Gastrocnemius medialis (tissue), 4 donors: ENCODE data around the gene PRKG1. TPM values are rescaled to one million over a fixed set of nuclear protein-coding genes. Genes with fewer than 3 reads are reported as not detected.
A peak's percentile ranks its signal among the peaks of the same experiment; 100 is the strongest.
"Not testable (repeated sequence)": the region's sequence is repeated elsewhere in the genome, so short reads cannot be mapped to it uniquely, and the experiment has no call there.

ENCODE experiments used
- ATAC-seq, 2 donors: fragments of 150-250 bp; one replicate each; pipeline ENCODE4 v1.9.1; 2016
- DNase-seq, 2 donors: peaks; one replicate each; pipeline ENCODE4 v3.0.0-alpha.2; 2019
- H3K27ac ChIP-seq, 4 donors: fragments of 200-600 bp; sonication (generic); 1 replicate in 1 of 4; 2 replicates in 3 of 4; pipeline ENCODE4 v1.5.1; 2016 to 2018; ENCODE audit warnings: mild to moderate bottlenecking in 2 of 4, moderate library complexity in 1 of 4
- H3K27me3 ChIP-seq, 3 donors: fragments of 200-600 bp; sonication (generic) in 2 of 3; 1 replicate in 1 of 3; 2 replicates in 2 of 3; pipeline versions ENCODE4 v1.5.1 to v1.6.0; 2016 to 2019; ENCODE audit warnings: mild to moderate bottlenecking in 1 of 3, moderate library complexity in 1 of 3
- H3K36me3 ChIP-seq, 2 donors: fragments of 200-600 bp; sonication (generic) in 1 of 2; one replicate each; pipeline ENCODE4 v1.5.1; 2017 to 2018
- H3K4me1 ChIP-seq, 2 donors: fragments of 200-600 bp; sonication (generic) in 1 of 2; one replicate each; pipeline ENCODE4 v1.5.1; 2016 to 2017; ENCODE audit warnings: mild to moderate bottlenecking in 2 of 2
- H3K4me3 ChIP-seq, 4 donors: fragments of 200-600 bp; sonication (generic) in 3 of 4; 1 replicate in 1 of 4; 2 replicates in 3 of 4; pipeline ENCODE4 v1.5.1; 2016 to 2019; ENCODE audit warnings: mild to moderate bottlenecking in 2 of 4
- H3K9me3 ChIP-seq, 3 donors: fragments of 200-600 bp; sonication (generic) in 2 of 3; 1 replicate in 1 of 3; 2 replicates in 2 of 3; pipeline ENCODE4 v1.5.1; 2016 to 2019
- CTCF ChIP-seq, 5 experiments: fragments of 450-650 bp in 3 of 5; fragments of 200-600 bp in 2 of 5; sonication (generic) in 2 of 5; IDR thresholded peaks in 4 of 5; conservative IDR thresholded peaks in 1 of 5; 1 replicate in 4 of 5; 2 replicates in 1 of 5; pipeline ENCODE4 v1.5.1; 2016 to 2019; ENCODE audit warnings: antibody characterized with exemption in 5 of 5, mild to moderate bottlenecking in 3 of 5, moderate library complexity in 3 of 5
- POLR2A ChIP-seq, 2 donors: fragments of 450-650 bp; IDR thresholded peaks; one replicate each; pipeline ENCODE4 v1.6.1; 2017; ENCODE audit warnings: antibody characterized with exemption in 2 of 2, mild to moderate bottlenecking in 2 of 2, moderate library complexity in 2 of 2
- in situ Hi-C, 4 donors: fragments of 200-750 bp; cut with MboI; loops; one replicate each; pipeline versions ENCODE4 v1.15.0 to v1.8.0; 2017; ENCODE audit warnings: low sequenced_read_pairs in 4 of 4
- intact Hi-C: fragments of 100-400 bp; cut with DNase I; formaldehyde crosslinking; loops from one replicate; pipeline ENCODE4 v1.15.1; 2023; ENCODE audit warnings: low total_unique reads
- total RNA-seq, 4 donors: library from RNA; depleted of rRNA; stranded (reverse); fragments of >200 nt; gene quantifications; one replicate each; pipeline versions ENCODE4 v1.1.0 to v1.2.3, GENCODE V29; 2016

PRKG1 gene
- total RNA-seq, 4 donors from 2014 or later: 10.4 to 39.4 (median 25.1) TPM

- H3K9me3 ChIP-seq: no peaks in the 10 kb centered on the region
- H3K27ac ChIP-seq: peak overlapping the region in 3 of 4 donors; percentile 2 to 54 (median 45)
- DNase-seq (no peak), ATAC-seq (no peak)
- TF ChIP-seq CTCF (IDR thresholded peaks at IDR 0.05 in 4 of 5, conservative IDR thresholded peaks at IDR 0.05 in 1 of 5) (no peak), POLR2A (IDR thresholded peaks at IDR 0.05) (no peak)
- in situ Hi-C loops (no loop called here), intact Hi-C loops (loop anchor here (10.0 kb wide), 1 partner anchor 833 kb away; no protein-coding TSS in a partner anchor)
- peaks cover 9 to 27% of the 10 kb centered on the region in 2 donors for H3K4me1 ChIP-seq
- H3K27me3 ChIP-seq: no peaks in the 10 kb centered on the region
- no peak overlapping the region for H3K4me3 ChIP-seq
- H3K36me3 ChIP-seq: no peaks in the 10 kb centered on the region
These were observed 307.9 kb downstream of the PRKG1 start for GRCh38 chr10:51382181-51382580.

GRCh38 chr10:51384971-51385370 is 310.7 kb downstream of the PRKG1 start:
- in situ Hi-C loops: no loop called here
- H3K9me3 ChIP-seq: no peaks in the 10 kb centered on the region
- intact Hi-C loops: loop anchor here (5.0 to 10.0 kb wide), 2 partner anchors 37 to 830 kb away; no protein-coding TSS in a partner anchor
- H3K4me1 ChIP-seq: peaks cover 3 to 14% of the 10 kb centered on the region in 2 donors
- H3K36me3 ChIP-seq: no peaks in the 10 kb centered on the region
- H3K27ac ChIP-seq: no peak overlapping the region
- no peaks in the 10 kb centered on the region for H3K27me3 ChIP-seq
- ATAC-seq (no peak), DNase-seq (no peak)
- H3K4me3 ChIP-seq: no peak overlapping the region
- TF ChIP-seq POLR2A (IDR thresholded peaks at IDR 0.05) (no peak), CTCF (IDR thresholded peaks at IDR 0.05 in 4 of 5, conservative IDR thresholded peaks at IDR 0.05 in 1 of 5) (no peak)

- Histone ChIP-seq H3K4me1 (peaks cover 4 to 6% of the 10 kb centered on the region in 2 donors), H3K36me3 (no peaks in the 10 kb centered on the region), H3K27ac (no peak overlapping the region), H3K9me3 (no peaks in the 10 kb centered on the region), H3K27me3 (no peaks in the 10 kb centered on the region), H3K4me3 (no peak overlapping the region)
- intact Hi-C loops: loop anchor here (5.0 to 10.0 kb wide), 2 partner anchors 36 to 828 kb away; no protein-coding TSS in a partner anchor
- ATAC-seq (no peak), DNase-seq (no peak)
- in situ Hi-C loops: no loop called here
- TF ChIP-seq CTCF (IDR thresholded peaks at IDR 0.05 in 4 of 5, conservative IDR thresholded peaks at IDR 0.05 in 1 of 5) (no peak), POLR2A (IDR thresholded peaks at IDR 0.05) (no peak)
These were observed 312.1 kb downstream of the PRKG1 start for GRCh38 chr10:51386248-51386885.

GRCh38 chr10:51389415-51390321 is 315.4 kb downstream of the PRKG1 start:
- no peak overlapping the region for H3K4me3 ChIP-seq
- no peaks in the 10 kb centered on the region for H3K36me3 ChIP-seq
- H3K27ac ChIP-seq: no peak overlapping the region
- in situ Hi-C loops: no loop called here
- H3K27me3 ChIP-seq: no peaks in the 10 kb centered on the region
- no peaks in the 10 kb centered on the region for H3K9me3 ChIP-seq
- ATAC-seq (peak in 1 of 2 donors; percentile 30), DNase-seq (no peak)
- peaks cover 3 to 4% of the 10 kb centered on the region in 2 donors for H3K4me1 ChIP-seq
- TF ChIP-seq POLR2A (IDR thresholded peaks at IDR 0.05): no peak
- peak; percentile 44 to 68 (median 59) for TF ChIP-seq CTCF (IDR thresholded peaks at IDR 0.05 in 4 of 5, conservative IDR thresholded peaks at IDR 0.05 in 1 of 5)
- intact Hi-C loops: loop anchor here (2.0 to 10.0 kb wide), 3 partner anchors 33 to 825 kb away; no protein-coding TSS in a partner anchor

- H3K27me3 ChIP-seq, ATAC-seq, H3K27ac ChIP-seq, intact Hi-C loops, DNase-seq, in situ Hi-C loops, H3K9me3 ChIP-seq, H3K36me3 ChIP-seq, H3K4me3 ChIP-seq: not testable (repeated sequence)
- H3K4me1 ChIP-seq: peaks cover 13 to 15% of the 10 kb centered on the region in 2 donors
These were observed 318.7 kb downstream of the PRKG1 start for GRCh38 chr10:51393006-51393405.
